HG03064 (cell line): Measurements from ENCODE around the gene LGALS13.

Experiments used
- ATAC-seq: cut with Tn5 transposase; IDR thresholded peaks from one replicate; pipeline ENCODE4 v1.9.1; 2021; ENCODE audit warnings: low read depth; ENCODE audit not compliant: unreplicated experiment

Gene LGALS13

DNA sequence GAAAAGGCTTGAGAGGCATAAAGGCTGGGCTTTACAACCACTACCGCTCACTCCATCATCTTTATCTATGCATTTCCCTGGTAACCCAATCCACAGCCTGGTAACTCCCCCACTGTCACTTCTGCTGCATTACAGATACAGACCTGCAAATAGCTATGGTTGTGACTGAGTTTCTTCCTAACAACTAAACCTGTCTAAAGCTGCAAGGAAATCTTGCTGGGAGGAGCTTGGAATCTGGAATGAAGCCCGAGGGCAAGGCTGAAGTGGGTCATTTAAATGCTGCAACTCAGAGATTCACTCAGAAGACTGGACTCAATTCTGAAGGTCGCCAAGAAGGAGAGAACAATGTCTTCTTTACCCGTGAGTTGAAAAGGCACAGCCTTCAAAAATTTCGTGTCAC, at the start of gene LGALS13:
LGALS13 (plus strand) TSS at position 301 of the 400 bp plus-strand sequence; CDS start at position 346, 45 bp downstream.
- ATAC-seq, result no peak

DNA sequence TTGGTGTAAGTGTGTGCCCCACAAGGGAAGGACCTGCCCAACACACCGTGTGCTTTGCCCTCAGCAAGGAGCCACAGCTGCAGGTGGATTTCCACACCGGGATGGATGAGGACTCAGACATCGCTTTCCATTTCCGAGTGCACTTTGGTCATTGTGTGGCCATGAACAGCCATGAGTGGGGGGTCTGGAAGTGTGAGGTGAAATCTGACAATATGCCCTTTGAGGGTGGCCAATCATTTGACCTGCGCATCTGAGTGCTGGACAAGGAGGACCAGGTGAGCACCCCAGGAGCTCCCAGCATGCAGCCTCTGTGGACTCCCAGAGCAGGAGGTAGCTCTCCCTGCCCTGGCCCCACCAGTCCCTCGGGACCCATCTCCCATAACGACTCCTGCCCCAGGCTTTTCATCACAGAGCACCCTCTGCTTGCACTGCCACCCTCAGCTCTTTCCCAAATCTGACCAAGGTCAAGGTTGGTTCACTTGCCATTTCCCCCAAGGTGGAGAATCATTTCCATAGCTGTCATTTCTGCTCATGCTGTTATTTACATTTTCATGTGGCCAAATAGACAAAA, 49.2 kb upstream of the LGALS13 start:
- no peak for ATAC-seq

- ATAC-seq, result no peak
Observed at GRCh38 chr19:39554701-39555311, 47.5 kb upstream of the LGALS13 start.

- no peak for ATAC-seq
Observed at GRCh38 chr19:39555883-39556282, 46.4 kb upstream of the LGALS13 start.

- no peak for ATAC-seq
Observed at GRCh38 chr19:39557811-39558623, 44.3 kb upstream of the LGALS13 start.

DNA sequence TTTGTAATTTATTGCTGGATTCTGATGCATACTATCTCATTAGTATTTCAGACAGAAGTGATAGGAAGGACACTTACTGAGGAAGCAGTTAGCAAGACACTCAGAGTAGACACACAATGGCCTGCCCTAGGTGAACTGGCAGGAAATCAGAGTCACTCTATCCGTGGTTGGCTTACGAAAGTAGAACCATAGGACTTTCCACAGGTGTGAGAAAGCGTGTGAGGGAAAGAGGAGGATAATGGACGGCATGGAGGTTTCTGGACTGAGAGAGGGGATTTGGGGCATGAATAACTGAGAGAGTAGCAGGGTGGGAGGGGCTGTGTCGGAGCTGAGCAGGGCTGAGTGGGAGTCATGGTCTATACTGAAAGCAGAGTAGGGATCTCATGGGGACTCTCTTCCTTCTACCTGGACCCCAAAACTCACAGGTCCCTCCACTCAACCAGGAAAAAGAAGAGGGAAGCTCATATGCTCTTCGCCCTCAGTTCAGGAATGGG, 43.7 kb upstream of the LGALS13 start:
- no peak for ATAC-seq

GRCh38 chr19:39563408-39563807, 38.9 kb upstream of the LGALS13 start:
- ATAC-seq, result no peak

GRCh38 chr19:39566064-39566463, 36.3 kb upstream of the LGALS13 start:
- no peak for ATAC-seq

DNA sequence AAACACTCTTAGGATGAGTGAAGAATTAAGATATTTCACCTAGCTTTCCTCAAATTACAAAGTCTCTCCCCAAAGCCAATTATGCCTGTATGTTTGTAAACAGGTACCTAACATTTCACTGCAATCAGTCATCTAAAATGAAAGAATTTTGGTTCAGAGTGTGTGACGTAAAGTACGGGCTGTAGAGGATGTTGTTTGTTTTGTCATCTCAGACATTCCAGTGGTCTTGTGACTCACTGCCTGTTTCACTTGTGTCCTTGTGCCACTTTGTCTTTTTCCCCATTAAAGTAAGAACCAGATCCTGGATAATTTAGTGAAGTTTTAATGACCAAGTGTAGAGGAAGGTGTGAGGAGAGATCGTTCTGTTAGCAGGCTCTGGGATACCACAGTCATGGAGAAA, 33.7 kb upstream of the LGALS13 start:
- no peak for ATAC-seq

- no peak for ATAC-seq
Observed at GRCh38 chr19:39582442-39582841, 19.9 kb upstream of the LGALS13 start.

- no peak for ATAC-seq
Observed at GRCh38 chr19:39582891-39583625, 19.3 kb upstream of the LGALS13 start.

GRCh38 chr19:39587496-39587895, 14.8 kb upstream of the LGALS13 start:
- ATAC-seq, result no peak

DNA sequence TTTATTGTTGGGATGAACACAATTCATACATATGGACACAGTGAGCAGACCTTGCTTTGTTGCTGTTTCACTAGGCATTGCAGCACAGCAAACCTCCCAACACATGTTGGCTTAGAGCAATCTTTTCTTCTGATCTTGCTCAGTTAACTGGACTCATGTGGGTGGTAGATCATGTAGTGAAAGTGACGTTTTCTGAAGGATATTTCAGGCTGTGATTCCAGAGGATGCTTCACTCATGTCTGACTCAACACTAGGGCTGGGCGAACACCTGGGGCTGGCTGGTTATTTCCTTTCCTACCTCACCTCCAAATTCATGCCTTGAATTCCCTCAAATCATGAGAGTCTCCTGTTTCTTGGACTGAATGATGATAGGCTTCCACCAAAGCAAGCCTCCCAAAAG, 14.3 kb upstream of the LGALS13 start:
- no peak for ATAC-seq

DNA sequence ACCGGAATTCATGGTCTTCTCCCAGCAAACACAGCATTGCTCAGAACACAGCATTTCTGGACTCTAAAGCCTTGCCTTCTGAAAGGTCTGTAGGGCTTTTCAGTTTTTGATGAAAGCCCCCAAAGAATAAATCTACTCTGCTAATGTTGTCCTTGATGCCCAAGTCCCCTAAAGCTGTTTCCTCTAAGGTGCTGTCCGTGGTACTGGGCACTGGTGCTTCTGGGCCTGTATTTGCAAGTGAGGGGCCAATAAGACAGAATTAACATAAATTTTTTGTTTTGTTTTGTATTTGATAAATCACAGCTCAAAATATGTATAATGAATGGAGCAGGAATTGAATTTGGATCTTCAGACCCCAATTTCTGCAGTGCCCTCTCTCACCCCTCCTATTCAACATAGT, 12.1 kb upstream of the LGALS13 start:
- no peak for ATAC-seq

GRCh38 chr19:39592381-39592780, 9.9 kb upstream of the LGALS13 start:
- no peak for ATAC-seq

DNA sequence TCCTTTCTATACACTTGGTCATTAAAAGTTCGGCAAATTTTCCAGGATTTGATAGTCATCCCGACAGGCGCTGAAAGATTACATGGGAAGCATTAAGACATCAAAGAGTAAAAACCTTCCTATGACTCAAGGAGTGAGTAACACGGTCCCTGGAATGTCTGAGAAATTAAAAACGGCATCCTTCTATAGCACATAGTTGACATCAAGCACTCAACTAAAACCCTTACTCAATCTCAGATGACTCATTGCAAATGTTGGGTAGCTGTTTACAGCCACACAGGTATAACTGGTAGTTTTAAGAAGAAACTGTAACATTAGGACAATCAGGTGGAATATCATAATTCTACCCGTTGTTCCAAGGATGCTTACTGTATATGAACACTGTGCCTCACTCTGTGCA, 6.4 kb upstream of the LGALS13 start:
- ATAC-seq, result no peak

- no peak for ATAC-seq
Observed at GRCh38 chr19:39596911-39597310, 5.4 kb upstream of the LGALS13 start.

DNA sequence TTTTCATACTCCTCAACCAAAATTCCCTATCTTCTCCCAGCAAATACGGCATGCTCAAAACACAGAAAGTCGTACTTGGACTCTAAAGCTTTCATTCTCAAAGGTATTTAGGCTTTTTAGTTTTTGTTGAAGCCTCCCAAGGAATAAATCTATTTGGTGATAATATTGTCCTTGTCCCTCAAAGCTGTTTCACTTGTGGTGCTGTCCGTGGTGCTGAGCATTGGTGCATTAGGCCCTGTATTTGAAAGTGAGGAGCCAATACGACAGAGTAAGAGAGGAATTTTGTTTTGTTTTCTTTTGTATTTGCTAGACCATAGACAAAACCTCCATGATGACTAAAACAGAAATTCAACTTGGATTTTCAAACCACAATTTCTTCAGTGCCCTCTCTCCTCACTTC, 3.2 kb upstream of the LGALS13 start:
- ATAC-seq, result no peak

DNA sequence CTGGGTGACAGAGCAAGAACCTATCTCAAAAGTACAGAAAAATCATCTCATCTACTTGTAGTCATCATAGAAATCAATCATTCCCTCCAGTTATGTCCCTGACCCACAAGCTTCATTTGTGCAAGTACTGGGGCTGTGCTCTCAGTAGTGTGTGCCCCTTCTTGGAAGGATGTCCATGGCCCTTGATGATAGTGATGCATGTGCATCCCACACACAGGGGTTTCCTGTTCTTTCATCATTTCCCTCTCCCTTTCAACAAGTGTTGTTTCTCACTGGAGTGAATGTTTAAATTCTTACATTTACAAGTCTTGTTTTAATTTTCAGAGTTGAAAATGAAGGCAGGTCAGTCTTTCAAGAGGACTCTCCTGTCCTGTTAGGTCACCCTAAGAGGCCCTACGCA, 1.5 kb downstream of the LGALS13 start:
- no peak for ATAC-seq

DNA sequence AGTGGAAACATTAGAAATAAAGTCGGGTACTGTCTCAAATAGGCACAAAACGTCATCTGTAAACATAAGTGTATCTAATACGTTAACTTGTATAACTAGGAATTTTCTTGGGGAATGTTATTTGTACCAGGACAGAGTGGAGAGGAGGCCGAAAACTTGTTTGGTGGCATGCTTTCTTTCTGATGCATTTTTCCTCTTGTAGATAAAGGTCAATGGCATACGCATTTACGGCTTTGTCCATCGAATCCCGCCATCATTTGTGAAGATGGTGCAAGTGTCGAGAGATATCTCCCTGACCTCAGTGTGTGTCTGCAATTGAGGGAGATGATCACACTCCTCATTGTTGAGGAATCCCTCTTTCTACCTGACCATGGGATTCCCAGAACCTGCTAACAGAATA, 4.7 kb downstream of the LGALS13 start:
- no peak for ATAC-seq

DNA sequence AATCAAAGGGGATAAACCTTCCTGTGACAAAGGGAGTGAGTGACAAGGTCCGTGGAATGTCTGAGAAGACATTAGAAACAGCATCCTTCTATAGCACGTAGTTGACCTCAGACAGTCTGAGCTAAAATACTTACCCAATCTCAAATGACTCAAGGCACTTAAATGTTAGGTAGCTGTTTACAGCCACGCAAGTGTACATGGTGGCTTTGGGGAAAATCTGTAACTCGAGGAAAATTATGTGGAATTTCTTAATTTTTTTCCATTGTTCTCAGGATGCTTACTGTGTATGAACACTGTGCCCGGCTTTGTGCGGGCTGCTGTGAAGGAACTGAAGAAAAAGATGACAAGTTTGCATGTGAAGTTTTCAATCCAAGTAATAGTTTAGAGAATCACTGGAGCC, 5.2 kb downstream of the LGALS13 start:
- no peak for ATAC-seq
